CD4-positive, alpha-beta T cell (primary cell): ENCODE measurements around the gene MSMO1. TPM values are rescaled to one million over a fixed set of nuclear protein-coding genes. Genes with fewer than 3 reads are reported as not detected.

Experiments used
- ATAC-seq: fragments of 200-7000 bp; cut with Tn5 transposase; one replicate; pipeline ENCODE4 v1.10.0; 2022; ENCODE audit warnings: mild to moderate bottlenecking; ENCODE audit not compliant: poor library complexity
- CTCF ChIA-PET: fragments of 350-600 bp; sonication (Branson Sonifier 250); formaldehyde crosslinking; loops from one replicate; lab custom pipeline; 2021; ENCODE audit warnings: antibody characterized with exemption, inconsistent platforms; lab: Charles Lee
- POLR2A ChIA-PET: fragments of 350-600 bp; sonication (Branson Sonifier 250); formaldehyde crosslinking; loops from one replicate; lab custom pipeline; 2021; ENCODE audit warnings: antibody characterized with exemption, inconsistent platforms; lab: Charles Lee
- DNase-seq, 14 experiments: peaks; one replicate each; pipeline ENCODE4 v3.0.0-alpha.2; 2013 to 2020; ENCODE audit warnings: mixed read lengths in 2 of 14
- H3K27ac ChIP-seq, 2 donors: one replicate each; pipeline versions ENCODE4 v1.5.1 to v1.7.0; 2013; ENCODE audit warnings: low read length in 2 of 2, low read depth in 1 of 2, mild to moderate bottlenecking in 1 of 2
- H3K27me3 ChIP-seq, 2 experiments: 1 replicate in 1 of 2; 2 replicates in 1 of 2; pipeline versions ENCODE4 v1.6.1 to v1.7.0; 2013; ENCODE audit warnings: low read length in 2 of 2, control low read depth in 1 of 2, mild to moderate bottlenecking in 1 of 2, moderate library complexity in 1 of 2; ENCODE audit not compliant: insufficient read depth in 2 of 2, control insufficient read depth in 1 of 2
- H3K36me3 ChIP-seq: one replicate; pipeline ENCODE4 v1.6.1; 2013; ENCODE audit warnings: low read length, control low read depth; ENCODE audit not compliant: insufficient read depth
- H3K4me1 ChIP-seq: one replicate; pipeline ENCODE4 v1.6.1; 2013; ENCODE audit warnings: low read length, control low read depth; ENCODE audit not compliant: insufficient read depth
- H3K4me3 ChIP-seq: one replicate; pipeline ENCODE4 v1.5.1; 2013; ENCODE audit warnings: mild to moderate bottlenecking, low read length, moderate library complexity
- H3K9me3 ChIP-seq, 2 experiments: 1 replicate in 1 of 2; 2 replicates in 1 of 2; pipeline versions ENCODE4 v1.6.1 to v1.7.0; 2013; ENCODE audit warnings: low read length in 2 of 2, mild to moderate bottlenecking in 2 of 2, control low read depth in 1 of 2, moderate library complexity in 1 of 2; ENCODE audit not compliant: control insufficient read depth in 1 of 2, insufficient read depth in 1 of 2
- H3K27ac Mint-ChIP-seq: one replicate; pipeline ENCODE4 v1.8.0; 2020; ENCODE audit warnings: mixed read lengths
- H3K27me3 Mint-ChIP-seq: one replicate; pipeline ENCODE4 v1.8.0; 2021; ENCODE audit warnings: mixed read lengths
- H3K36me3 Mint-ChIP-seq: one replicate; pipeline ENCODE4 v1.8.0; 2021; ENCODE audit warnings: low read depth, mixed read lengths
- H3K4me1 Mint-ChIP-seq: one replicate; pipeline ENCODE4 v1.8.0; 2021; ENCODE audit warnings: low read depth, mixed read lengths
- H3K4me3 Mint-ChIP-seq: one replicate; pipeline ENCODE4 v1.8.0; 2020; ENCODE audit warnings: mild to moderate bottlenecking, mixed read lengths
- H3K9me3 Mint-ChIP-seq: one replicate; pipeline ENCODE4 v1.8.0; 2020; ENCODE audit warnings: mixed read lengths
- CTCF ChIP-seq: fragments of 200-600 bp; IDR thresholded peaks from one replicate; pipeline ENCODE4 v1.8.0; 2022; ENCODE audit warnings: antibody characterized with exemption, mild to moderate bottlenecking
- intact Hi-C, 2 experiments: fragments of 100-400 bp; cut with DNase I in 1 of 2; cut with micrococcal nuclease in 1 of 2; formaldehyde crosslinking; loops; one replicate each; pipeline versions ENCODE4 v1.15.1 to v1.9.0; 2023 to 2025; cut with DNase I, micrococcal nuclease
- total RNA-seq, 174 experiments: library from RNA in 2 of 174; stranded (reverse) in 2 of 174; gene quantifications; one replicate each; pipeline ENCODE4 v1.2.3 and lab custom pipeline; 2021 to 2026

The MSMO1 gene
- total RNA-seq, 2 experiments from 2014 or later = 13.3 to 15.1 TPM

GRCh38 chr4:165361810-165362209 is 34.3 kb downstream of the MSMO1 start:
- no peak overlapping the region for H3K27ac ChIP-seq
- ATAC-seq (no peak), DNase-seq (no peak)
- H3K4me1 ChIP-seq = no peaks in the 10 kb centered on the region
- ChIA-PET POLR2A (no interaction called here), CTCF (no interaction called here)
- H3K27me3 Mint-ChIP-seq = peaks cover 39% of the 10 kb centered on the region
- intact Hi-C loops = no loop called here
- H3K9me3 ChIP-seq = no peaks in the 10 kb centered on the region
- no peaks in the 10 kb centered on the region for H3K4me1 Mint-ChIP-seq
- no peaks in the 10 kb centered on the region for H3K36me3 ChIP-seq
- no peak overlapping the region for H3K27ac Mint-ChIP-seq
- H3K36me3 Mint-ChIP-seq = no peaks in the 10 kb centered on the region
- TF ChIP-seq CTCF = no peak
- peaks cover 0 to 25% of the 10 kb centered on the region in 2 experiments for H3K27me3 ChIP-seq
- no peak overlapping the region for H3K4me3 ChIP-seq
- H3K9me3 Mint-ChIP-seq = no peaks in the 10 kb centered on the region
- H3K4me3 Mint-ChIP-seq = no peak overlapping the region

- H3K4me1 Mint-ChIP-seq = no peaks in the 10 kb centered on the region
- Histone ChIP-seq H3K4me3 (no peak overlapping the region), H3K27ac (no peak overlapping the region), H3K27me3 (peaks cover 0 to 17% of the 10 kb centered on the region in 2 experiments), H3K4me1 (no peaks in the 10 kb centered on the region), H3K36me3 (no peaks in the 10 kb centered on the region), H3K9me3 (no peaks in the 10 kb centered on the region)
- ChIA-PET CTCF (no interaction called here), POLR2A (no interaction called here)
- no peaks in the 10 kb centered on the region for H3K36me3 Mint-ChIP-seq
- no peak overlapping the region for H3K27ac Mint-ChIP-seq
- DNase-seq (no peak), ATAC-seq (no peak)
- intact Hi-C loops = no loop called here
- TF ChIP-seq CTCF = no peak
- peaks cover 29% of the 10 kb centered on the region for H3K27me3 Mint-ChIP-seq
- no peaks in the 10 kb centered on the region for H3K9me3 Mint-ChIP-seq
- no peak overlapping the region for H3K4me3 Mint-ChIP-seq
These were observed 37.1 kb downstream of the MSMO1 start for GRCh38 chr4:165364452-165365080.

GRCh38 chr4:165367040-165367439 is 39.6 kb downstream of the MSMO1 start:
- POLR2A ChIA-PET = no interaction called here
- H3K36me3 Mint-ChIP-seq = no peaks in the 10 kb centered on the region
- no peaks in the 10 kb centered on the region for H3K4me1 Mint-ChIP-seq
- no peaks in the 10 kb centered on the region for H3K9me3 ChIP-seq
- H3K4me3 ChIP-seq = no peak overlapping the region
- H3K27ac Mint-ChIP-seq = no peak overlapping the region
- CTCF ChIA-PET = no interaction called here
- peaks cover 6% of the 10 kb centered on the region for H3K27me3 Mint-ChIP-seq
- intact Hi-C loops = no loop called here
- H3K9me3 Mint-ChIP-seq = no peaks in the 10 kb centered on the region
- no peak overlapping the region for H3K27ac ChIP-seq
- DNase-seq (no peak), ATAC-seq (no peak)
- no peaks in the 10 kb centered on the region for H3K36me3 ChIP-seq
- H3K4me1 ChIP-seq = no peaks in the 10 kb centered on the region
- peaks cover 0 to 9% of the 10 kb centered on the region in 2 experiments for H3K27me3 ChIP-seq
- no peak overlapping the region for H3K4me3 Mint-ChIP-seq
- no peak for TF ChIP-seq CTCF
